A673 (cell line): ENCODE measurements around the gene SNX10. TPM values are rescaled to one million over a fixed set of nuclear protein-coding genes. Genes with fewer than 3 reads are reported as not detected.

Experiments
- BruUV-seq: library from RNA; stranded (reverse); fragments of 400-500 nt; replicated peaks from 2 replicates; lab custom pipeline; 2021; lab: Mats Ljungman, UMichigan
- CTCF ChIA-PET: fragments of 300-600 bp; sonication (Branson Sonifier 250); formaldehyde crosslinking; loops from one replicate; lab custom pipeline; 2022; ENCODE audit warnings: antibody characterized with exemption; lab: Charles Lee
- POLR2A ChIA-PET: fragments of 300-600 bp; sonication (Branson Sonifier 250); formaldehyde crosslinking; loops from one replicate; lab custom pipeline; 2022; ENCODE audit warnings: antibody characterized with exemption; ENCODE audit not compliant: low non-redundant PET; lab: Charles Lee
- DNase-seq: peaks from one replicate; pipeline ENCODE4 v3.0.0-alpha.2; 2015; ENCODE audit warnings: low spot score
- H3K27ac ChIP-seq: fragments of 200-600 bp; sonication (generic); 2 replicates; pipeline ENCODE4 v1.5.1; 2016; ENCODE audit warnings: mixed run types, low read depth, mild to moderate bottlenecking, mixed read lengths, antibody characterized with exemption, low read length; ENCODE audit not compliant: poor library complexity, severe bottlenecking
- H3K27me3 ChIP-seq: fragments of 200-600 bp; sonication (generic); replicated peaks from 2 replicates; pipeline ENCODE4 v1.6.1; 2017; ENCODE audit warnings: mixed run types, low read depth, mild to moderate bottlenecking, mixed read lengths, antibody characterized with exemption, low read length; ENCODE audit not compliant: insufficient read depth, poor library complexity
- H3K36me3 ChIP-seq: fragments of 200-600 bp; sonication (generic); 2 replicates; pipeline ENCODE4 v1.6.1; 2016; ENCODE audit warnings: mixed run types, mild to moderate bottlenecking, mixed read lengths, antibody characterized with exemption, low read length; ENCODE audit not compliant: insufficient read depth, poor library complexity, severe bottlenecking
- H3K4me1 ChIP-seq: fragments of 200-600 bp; sonication (generic); 2 replicates; pipeline ENCODE4 v1.6.1; 2017; ENCODE audit warnings: mixed run types, mild to moderate bottlenecking, mixed read lengths, antibody characterized with exemption, low read length; ENCODE audit not compliant: insufficient read depth, poor library complexity, severe bottlenecking
- H3K4me3 ChIP-seq: fragments of 200-600 bp; sonication (generic); 2 replicates; pipeline ENCODE4 v1.5.1; 2016; ENCODE audit warnings: low read depth, mixed run types, mild to moderate bottlenecking, mixed read lengths, low read length; ENCODE audit not compliant: poor library complexity, severe bottlenecking
- H3K9me3 ChIP-seq: fragments of 200-600 bp; sonication (generic); 2 replicates; pipeline ENCODE4 v1.6.1; 2016; ENCODE audit warnings: mixed run types, low read depth, mild to moderate bottlenecking, mixed read lengths, antibody characterized with exemption, low read length; ENCODE audit not compliant: poor library complexity, severe bottlenecking
- EZH2 ChIP-seq: fragments of 200-600 bp; sonication (generic); IDR thresholded peaks from 2 replicates; pipeline ENCODE4 v1.6.1; 2017; ENCODE audit warnings: borderline replicate concordance, low read depth, mild to moderate bottlenecking, mixed read lengths, antibody characterized with exemption, low read length; ENCODE audit not compliant: poor library complexity, severe bottlenecking
- intact Hi-C: fragments of 100-400 bp; cut with micrococcal nuclease; formaldehyde crosslinking; loops from one replicate; pipeline ENCODE4 v1.10.0; 2022; ENCODE audit not compliant: unreplicated experiment
- total RNA-seq: library from RNA; stranded (reverse); gene quantifications from 2 replicates; pipeline ENCODE4 v1.2.3, GENCODE V29; 2021
- TF ChIP-seq, protein P1 (sequence below): fragments of 300-800, 200-600 bp; sonication (generic); conservative IDR thresholded peaks from 2 replicates; pipeline ENCODE4 v1.5.1; 2017; ENCODE audit warnings: low read depth, mild to moderate bottlenecking, antibody characterized with exemption, low read length, moderate library complexity, mixed read lengths

SNX10 gene
- total RNA-seq, 1 experiment from 2014 or later, result 1.1 TPM

DNA sequence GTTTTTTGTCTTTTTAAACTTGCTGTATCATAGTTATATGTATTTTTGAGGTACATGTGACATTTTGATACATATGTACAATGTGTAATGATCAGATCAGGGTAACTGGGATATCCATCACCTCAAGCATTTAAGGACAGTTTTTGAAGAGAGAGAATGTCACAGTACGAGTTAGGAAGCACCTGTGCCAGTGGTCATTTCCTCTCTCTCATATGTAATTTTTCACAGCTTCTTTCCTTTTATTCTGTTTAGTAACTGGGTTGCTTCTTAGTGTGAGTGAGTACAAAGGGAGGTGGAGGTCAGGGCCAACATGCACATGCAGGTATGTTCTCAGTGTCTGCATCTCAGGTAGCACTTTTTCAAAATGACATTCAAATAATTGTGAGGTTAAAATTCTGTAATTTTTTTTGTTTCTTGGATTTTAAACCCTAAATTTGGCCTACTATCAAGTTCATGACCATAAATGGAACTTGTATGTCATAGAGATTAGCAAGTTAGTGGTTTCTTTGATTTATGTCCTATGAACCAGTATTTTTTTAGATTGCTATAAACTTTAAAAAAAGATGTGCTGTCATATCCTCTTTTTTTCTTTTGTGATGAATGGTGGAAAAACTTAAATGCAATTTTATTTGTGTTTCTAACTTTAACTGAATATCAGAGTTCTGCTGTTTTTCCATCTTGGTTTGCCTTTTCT is 42.7 kb downstream of the SNX10 start:
- Histone ChIP-seq H3K9me3 (no peaks in the 10 kb centered on the region), H3K27ac (no peak overlapping the region), H3K36me3 (no peaks in the 10 kb centered on the region), H3K4me1 (no peaks in the 10 kb centered on the region), H3K27me3 (no peaks in the 10 kb centered on the region), H3K4me3 (no peak overlapping the region)
- no TSS peak for BruUV-seq
- ChIA-PET POLR2A (no interaction called here), CTCF (no interaction called here)
- intact Hi-C loops, result no loop called here
- TF ChIP-seq, protein P1, sequence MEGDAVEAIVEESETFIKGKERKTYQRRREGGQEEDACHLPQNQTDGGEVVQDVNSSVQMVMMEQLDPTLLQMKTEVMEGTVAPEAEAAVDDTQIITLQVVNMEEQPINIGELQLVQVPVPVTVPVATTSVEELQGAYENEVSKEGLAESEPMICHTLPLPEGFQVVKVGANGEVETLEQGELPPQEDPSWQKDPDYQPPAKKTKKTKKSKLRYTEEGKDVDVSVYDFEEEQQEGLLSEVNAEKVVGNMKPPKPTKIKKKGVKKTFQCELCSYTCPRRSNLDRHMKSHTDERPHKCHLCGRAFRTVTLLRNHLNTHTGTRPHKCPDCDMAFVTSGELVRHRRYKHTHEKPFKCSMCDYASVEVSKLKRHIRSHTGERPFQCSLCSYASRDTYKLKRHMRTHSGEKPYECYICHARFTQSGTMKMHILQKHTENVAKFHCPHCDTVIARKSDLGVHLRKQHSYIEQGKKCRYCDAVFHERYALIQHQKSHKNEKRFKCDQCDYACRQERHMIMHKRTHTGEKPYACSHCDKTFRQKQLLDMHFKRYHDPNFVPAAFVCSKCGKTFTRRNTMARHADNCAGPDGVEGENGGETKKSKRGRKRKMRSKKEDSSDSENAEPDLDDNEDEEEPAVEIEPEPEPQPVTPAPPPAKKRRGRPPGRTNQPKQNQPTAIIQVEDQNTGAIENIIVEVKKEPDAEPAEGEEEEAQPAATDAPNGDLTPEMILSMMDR, result no peak
- TF ChIP-seq EZH2, result no peak
- DNase-seq, result no peak

DNA sequence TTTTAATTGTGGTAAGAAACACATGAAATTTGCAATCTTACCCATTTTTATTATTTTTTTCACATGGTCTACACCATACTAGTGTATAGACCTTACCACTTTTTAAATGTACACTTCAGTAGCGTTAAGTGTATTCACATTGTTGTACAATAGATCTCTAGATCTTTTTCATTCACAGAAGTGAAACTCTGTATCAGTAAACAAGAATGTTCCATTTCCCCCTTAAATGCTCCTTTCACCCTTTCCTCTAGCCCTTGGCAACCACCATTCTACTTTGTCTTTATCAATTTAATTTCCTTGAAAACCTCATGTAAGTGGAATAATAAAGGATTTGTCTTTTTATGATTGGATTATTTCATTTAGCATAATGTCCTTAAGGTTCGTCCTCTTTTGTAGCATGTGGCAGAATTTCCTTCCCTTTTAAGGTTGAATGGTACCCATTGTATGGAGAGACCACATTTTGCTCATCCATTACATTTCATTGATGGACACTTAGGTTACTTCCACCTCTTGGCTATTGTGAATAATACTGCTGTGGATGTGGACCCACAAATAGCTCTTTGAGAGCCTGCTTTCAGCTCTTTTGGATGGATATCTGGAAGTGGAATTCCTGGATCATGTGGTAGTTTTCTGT is 45.7 kb downstream of the SNX10 start:
- DNase-seq, result no peak
- Histone ChIP-seq H3K36me3 (no peaks in the 10 kb centered on the region), H3K27me3 (no peaks in the 10 kb centered on the region), H3K9me3 (no peaks in the 10 kb centered on the region), H3K4me1 (no peaks in the 10 kb centered on the region), H3K27ac (no peak overlapping the region), H3K4me3 (no peak overlapping the region)
- no TSS peak for BruUV-seq
- ChIA-PET CTCF (no interaction called here), POLR2A (no interaction called here)
- no peak for TF ChIP-seq EZH2
- TF ChIP-seq, protein P1, result no peak
- intact Hi-C loops, result no loop called here

DNA sequence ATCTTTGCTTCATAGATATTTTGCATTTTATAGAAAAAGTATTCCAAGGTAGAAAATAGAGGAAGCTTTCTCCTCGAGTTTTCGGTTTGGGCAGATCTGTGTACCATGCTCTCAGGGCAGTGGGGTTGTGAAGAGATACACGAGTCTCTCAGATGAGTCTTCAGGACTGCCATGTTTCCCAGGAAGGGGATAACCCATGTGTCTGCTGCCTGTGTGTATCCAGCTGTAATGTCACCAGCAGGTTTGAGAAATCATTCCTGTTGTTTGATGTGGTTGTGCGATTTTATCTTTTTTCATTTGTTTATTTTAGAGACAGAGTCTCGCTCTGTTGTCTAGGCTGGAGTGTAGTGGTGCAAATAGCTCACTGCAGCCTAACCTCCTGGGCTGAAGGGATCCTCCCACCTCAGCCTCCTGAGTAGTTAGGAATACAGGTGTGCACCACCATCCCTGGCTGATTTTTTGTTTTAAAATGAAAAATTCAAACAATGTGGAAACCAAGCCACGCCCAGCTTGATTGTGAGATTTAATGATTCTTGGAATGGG is 48.9 kb downstream of the SNX10 start:
- H3K4me3 ChIP-seq, result no peak overlapping the region
- H3K27me3 ChIP-seq, result no peaks in the 10 kb centered on the region
- no peak for DNase-seq
- no peak overlapping the region for H3K27ac ChIP-seq
- no TSS peak for BruUV-seq
- H3K9me3 ChIP-seq, result no peaks in the 10 kb centered on the region
- H3K4me1 ChIP-seq, result no peaks in the 10 kb centered on the region
- POLR2A ChIA-PET, result no interaction called here
- H3K36me3 ChIP-seq, result no peaks in the 10 kb centered on the region
- TF ChIP-seq EZH2, result no peak
- TF ChIP-seq, protein P1, result no peak
- CTCF ChIA-PET, result no interaction called here
- intact Hi-C loops, result no loop called here
